ENCODE results near the gene FREM2. TPM values are rescaled to one million over a fixed set of nuclear protein-coding genes. Genes with fewer than 3 reads are reported as not detected.

Gene FREM2
- total and polyA plus RNA-seq, 2 donors from 2014 or later, result 3.6 to 16.9 TPM

GRCh38 chr13:38821770-38822551, 135.1 kb downstream of the FREM2 start:
- H3K27me3 ChIP-seq (ENCODE audit: control insufficient read depth, insufficient read depth, low read length), result no peaks in the 10 kb centered on the region
- DNase-seq, result no peak
- TF ChIP-seq, protein P1, sequence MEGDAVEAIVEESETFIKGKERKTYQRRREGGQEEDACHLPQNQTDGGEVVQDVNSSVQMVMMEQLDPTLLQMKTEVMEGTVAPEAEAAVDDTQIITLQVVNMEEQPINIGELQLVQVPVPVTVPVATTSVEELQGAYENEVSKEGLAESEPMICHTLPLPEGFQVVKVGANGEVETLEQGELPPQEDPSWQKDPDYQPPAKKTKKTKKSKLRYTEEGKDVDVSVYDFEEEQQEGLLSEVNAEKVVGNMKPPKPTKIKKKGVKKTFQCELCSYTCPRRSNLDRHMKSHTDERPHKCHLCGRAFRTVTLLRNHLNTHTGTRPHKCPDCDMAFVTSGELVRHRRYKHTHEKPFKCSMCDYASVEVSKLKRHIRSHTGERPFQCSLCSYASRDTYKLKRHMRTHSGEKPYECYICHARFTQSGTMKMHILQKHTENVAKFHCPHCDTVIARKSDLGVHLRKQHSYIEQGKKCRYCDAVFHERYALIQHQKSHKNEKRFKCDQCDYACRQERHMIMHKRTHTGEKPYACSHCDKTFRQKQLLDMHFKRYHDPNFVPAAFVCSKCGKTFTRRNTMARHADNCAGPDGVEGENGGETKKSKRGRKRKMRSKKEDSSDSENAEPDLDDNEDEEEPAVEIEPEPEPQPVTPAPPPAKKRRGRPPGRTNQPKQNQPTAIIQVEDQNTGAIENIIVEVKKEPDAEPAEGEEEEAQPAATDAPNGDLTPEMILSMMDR (IDR thresholded peaks at IDR 0.05; ENCODE audit: borderline replicate concordance, extremely low read depth, insufficient read depth), result no peak
- FAIRE-seq, result no peak
- intact Hi-C loops (cut with DNase I), result no loop called here
- no peaks in the 10 kb centered on the region for H3K9me3 ChIP-seq (ENCODE audit: control insufficient read depth in 2 of 3, insufficient read depth in 1 of 3, low read length in 3 of 3)
- no peak overlapping the region for H3K4me3 ChIP-seq (ENCODE audit: low read length in 3 of 3)
- no peak overlapping the region for H3K9ac ChIP-seq (ENCODE audit: low read length in 3 of 3)
- H3K36me3 ChIP-seq (ENCODE audit: control insufficient read depth in 2 of 3, insufficient read depth in 3 of 3, low read length in 3 of 3), result no peaks in the 10 kb centered on the region
- peaks cover 0 to 7% (median 2%) of the 10 kb centered on the region in 3 donors for H3K4me1 ChIP-seq (ENCODE audit: control insufficient read depth in 2 of 3, insufficient read depth in 2 of 3, low read depth in 1 of 3, low read length in 3 of 3)
- H3K27ac ChIP-seq (ENCODE audit: low read depth in 2 of 2, low read length in 2 of 2), result no peak overlapping the region

GRCh38 chr13:38824342-38824741, 137.5 kb downstream of the FREM2 start:
- H3K4me1 ChIP-seq (ENCODE audit: control insufficient read depth in 2 of 3, insufficient read depth in 2 of 3, low read depth in 1 of 3, low read length in 3 of 3), result peaks cover 0 to 2% (median 0%) of the 10 kb centered on the region in 3 donors
- no peak overlapping the region for H3K9ac ChIP-seq (ENCODE audit: low read length in 3 of 3)
- no peak overlapping the region for H3K27ac ChIP-seq (ENCODE audit: low read depth in 2 of 2, low read length in 2 of 2)
- H3K27me3 ChIP-seq (ENCODE audit: control insufficient read depth, insufficient read depth, low read length), result no peaks in the 10 kb centered on the region
- no peaks in the 10 kb centered on the region for H3K36me3 ChIP-seq (ENCODE audit: control insufficient read depth in 2 of 3, insufficient read depth in 3 of 3, low read length in 3 of 3)
- intact Hi-C loops (cut with DNase I), result no loop called here
- no peak overlapping the region for H3K4me3 ChIP-seq (ENCODE audit: low read length in 3 of 3)
- FAIRE-seq (no peak), DNase-seq (no peak)
- TF ChIP-seq, protein P1 (IDR thresholded peaks at IDR 0.05; ENCODE audit: borderline replicate concordance, extremely low read depth, insufficient read depth), result no peak
- no peaks in the 10 kb centered on the region for H3K9me3 ChIP-seq (ENCODE audit: control insufficient read depth in 2 of 3, insufficient read depth in 1 of 3, low read length in 3 of 3)

GRCh38 chr13:38826182-38826813, 139.4 kb downstream of the FREM2 start:
- FAIRE-seq (no peak), DNase-seq (no peak)
- no peaks in the 10 kb centered on the region for H3K9me3 ChIP-seq (ENCODE audit: control insufficient read depth in 2 of 3, insufficient read depth in 1 of 3, low read length in 3 of 3)
- no peak overlapping the region for H3K4me3 ChIP-seq (ENCODE audit: low read length in 3 of 3)
- H3K4me1 ChIP-seq (ENCODE audit: control insufficient read depth in 2 of 3, insufficient read depth in 2 of 3, low read depth in 1 of 3, low read length in 3 of 3), result no peaks in the 10 kb centered on the region
- no peaks in the 10 kb centered on the region for H3K27me3 ChIP-seq (ENCODE audit: control insufficient read depth, insufficient read depth, low read length)
- no peak overlapping the region for H3K9ac ChIP-seq (ENCODE audit: low read length in 3 of 3)
- no peaks in the 10 kb centered on the region for H3K36me3 ChIP-seq (ENCODE audit: control insufficient read depth in 2 of 3, insufficient read depth in 3 of 3, low read length in 3 of 3)
- intact Hi-C loops (cut with DNase I), result no loop called here
- TF ChIP-seq, protein P1 (IDR thresholded peaks at IDR 0.05; ENCODE audit: borderline replicate concordance, extremely low read depth, insufficient read depth), result no peak
- no peak overlapping the region for H3K27ac ChIP-seq (ENCODE audit: low read depth in 2 of 2, low read length in 2 of 2)
